HG03521 (cell line): Measurements from ENCODE around the gene DYNAP.

Source experiments
- ATAC-seq: cut with Tn5 transposase; IDR thresholded peaks from one replicate; pipeline ENCODE4 v1.9.1; 2021; ENCODE audit warnings: mild to moderate bottlenecking, moderate library complexity; ENCODE audit not compliant: unreplicated experiment

DYNAP gene, protein sequence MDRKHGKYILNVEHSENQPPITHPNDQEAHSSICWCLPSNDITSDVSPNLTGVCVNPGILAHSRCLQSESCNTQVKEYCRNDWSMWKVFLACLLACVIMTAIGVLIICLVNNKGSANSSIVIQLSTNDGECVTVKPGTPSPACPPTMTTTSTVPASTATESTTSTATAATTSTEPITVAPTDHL

DNA sequence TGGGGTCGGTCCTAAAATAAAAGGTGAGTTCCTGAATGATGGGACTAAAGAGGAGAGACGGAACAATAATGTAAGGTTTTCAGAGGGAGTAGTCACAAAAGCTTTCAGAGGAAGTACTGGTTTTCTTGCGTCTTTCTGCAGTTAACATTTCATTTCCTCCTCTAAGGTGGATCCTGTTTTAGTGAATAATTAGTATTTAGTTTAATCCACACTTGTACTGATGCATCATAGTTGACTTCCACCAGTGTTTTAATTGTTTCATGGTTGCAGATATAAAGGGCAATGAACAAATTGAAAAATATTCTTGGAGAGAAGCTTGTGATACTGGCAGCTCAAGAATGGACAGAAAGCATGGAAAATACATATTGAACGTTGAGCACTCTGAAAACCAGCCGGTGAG, at the start of gene DYNAP:
DYNAP (plus strand) TSS at position 301 of the 400 bp plus-strand sequence; CDS start at position 339, 38 bp downstream.
- ATAC-seq = no peak

DNA sequence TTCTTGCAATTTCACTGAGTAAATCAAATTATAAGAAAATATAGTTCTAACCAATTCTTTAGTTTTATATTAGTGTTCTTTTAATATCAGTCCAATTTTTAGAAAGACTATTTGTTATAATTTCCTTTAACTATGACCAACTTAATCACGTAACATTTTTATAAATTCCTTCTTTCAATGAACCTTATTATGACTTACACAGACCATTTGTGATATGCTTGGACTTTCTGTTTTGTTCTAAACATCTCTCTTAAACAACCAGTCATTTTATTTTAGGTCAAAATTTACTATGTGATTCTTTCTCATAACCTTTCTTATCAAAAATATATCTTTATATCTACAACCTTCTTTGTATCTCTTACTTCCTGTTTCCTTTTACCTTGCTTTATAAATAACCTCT, 39.5 kb upstream of the DYNAP start:
- ATAC-seq = no peak

DNA sequence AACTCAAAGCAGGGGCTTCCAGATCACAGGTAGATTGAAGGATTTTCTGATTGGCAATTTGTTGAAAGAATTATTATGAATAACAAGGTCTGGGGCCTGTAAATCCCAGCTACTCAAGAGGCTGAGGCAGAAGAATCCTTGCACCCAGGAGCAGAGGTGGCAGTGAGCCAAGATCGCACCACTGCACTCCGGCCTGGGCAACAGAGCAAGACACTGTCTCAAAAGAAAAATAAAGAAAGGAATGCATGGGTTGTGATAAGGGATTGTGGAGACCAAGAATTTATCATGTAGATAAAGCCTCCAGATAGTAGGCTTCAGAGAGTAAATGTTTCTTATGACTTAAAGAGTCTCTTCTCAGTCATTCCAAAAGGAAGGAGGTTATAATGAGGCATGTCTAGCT, 35.8 kb upstream of the DYNAP start:
- ATAC-seq = no peak

DNA sequence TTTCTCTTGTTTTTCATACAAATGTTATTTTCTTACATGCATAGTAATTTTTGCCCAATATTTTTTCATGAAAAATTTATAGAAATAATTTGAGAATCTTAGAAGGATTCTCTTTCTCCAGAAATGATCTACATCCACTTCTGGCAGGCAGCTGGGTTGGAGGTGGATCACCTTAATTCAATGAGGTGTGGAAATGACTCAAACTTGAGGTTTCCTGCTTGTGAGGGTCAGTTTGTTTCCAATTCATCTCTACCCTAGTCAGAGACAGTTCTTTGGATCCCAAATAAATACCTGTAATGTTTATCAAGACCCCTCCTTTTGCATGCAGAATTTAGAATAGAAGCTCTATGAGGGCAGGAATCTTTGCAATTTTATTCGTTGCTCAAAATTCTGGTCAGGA, 35.0 kb upstream of the DYNAP start:
- ATAC-seq = no peak

DNA sequence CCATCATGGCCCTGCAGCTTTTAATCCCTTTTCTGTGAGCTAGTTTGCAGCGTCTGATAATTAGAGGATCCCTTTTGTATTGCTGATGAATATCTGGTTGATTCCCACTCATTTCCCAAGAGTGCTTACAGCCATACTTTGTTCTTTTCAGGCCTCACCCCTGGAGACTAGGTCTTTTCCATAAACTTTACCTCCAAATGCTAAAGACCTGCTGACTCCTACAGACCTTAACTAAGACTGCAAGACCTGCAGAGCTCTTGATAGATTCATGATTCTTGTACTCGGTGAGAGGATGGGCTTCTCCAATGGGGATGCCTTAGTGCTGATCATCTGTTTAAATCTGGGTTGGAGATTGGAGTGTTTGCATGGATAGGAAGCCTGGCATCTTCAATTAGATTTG, 33.1 kb upstream of the DYNAP start:
- ATAC-seq = no peak

DNA sequence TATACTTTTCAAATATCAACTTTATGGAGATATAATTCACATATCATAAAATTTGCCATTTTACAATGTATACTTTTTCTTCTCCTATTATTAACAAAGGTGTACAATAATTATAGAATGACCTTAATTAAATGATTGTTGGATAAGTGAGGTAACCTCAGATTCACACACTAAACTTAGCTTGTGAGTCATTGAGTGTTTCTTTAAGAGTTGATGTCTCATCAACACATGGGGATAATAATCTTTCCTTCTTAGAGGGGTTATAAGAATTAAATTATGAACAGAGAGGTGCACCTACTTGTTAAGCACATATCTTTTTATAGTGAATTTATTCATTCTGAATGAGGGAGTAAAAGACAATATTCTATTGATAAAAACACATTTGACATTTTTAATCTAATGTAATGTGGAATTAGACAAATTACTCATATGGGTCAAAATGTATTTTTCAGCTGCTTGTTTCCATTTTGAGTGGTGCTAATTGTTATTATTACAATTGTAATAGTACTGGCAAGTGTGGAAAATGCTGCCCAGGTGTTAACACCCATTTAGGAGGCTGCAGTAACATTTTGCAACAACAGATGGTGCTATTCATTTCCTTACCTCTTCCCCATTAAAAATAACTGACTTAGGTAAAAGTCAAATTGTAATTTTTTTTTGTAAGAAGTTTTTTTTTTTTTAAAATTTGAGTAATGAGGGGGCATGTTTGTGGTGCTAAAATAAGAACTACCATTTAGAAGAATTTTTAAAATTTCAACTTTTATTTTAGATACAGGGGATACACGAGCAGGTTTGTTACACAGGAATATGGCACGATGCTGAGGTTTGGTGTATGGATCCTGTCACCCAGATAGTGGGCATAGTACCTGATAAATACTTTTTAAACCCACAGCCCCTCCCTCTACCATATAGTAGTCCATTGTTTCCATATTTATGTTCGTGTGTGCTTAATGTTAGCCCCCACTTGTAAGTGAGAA, 32.1 kb upstream of the DYNAP start:
- ATAC-seq = no peak

DNA sequence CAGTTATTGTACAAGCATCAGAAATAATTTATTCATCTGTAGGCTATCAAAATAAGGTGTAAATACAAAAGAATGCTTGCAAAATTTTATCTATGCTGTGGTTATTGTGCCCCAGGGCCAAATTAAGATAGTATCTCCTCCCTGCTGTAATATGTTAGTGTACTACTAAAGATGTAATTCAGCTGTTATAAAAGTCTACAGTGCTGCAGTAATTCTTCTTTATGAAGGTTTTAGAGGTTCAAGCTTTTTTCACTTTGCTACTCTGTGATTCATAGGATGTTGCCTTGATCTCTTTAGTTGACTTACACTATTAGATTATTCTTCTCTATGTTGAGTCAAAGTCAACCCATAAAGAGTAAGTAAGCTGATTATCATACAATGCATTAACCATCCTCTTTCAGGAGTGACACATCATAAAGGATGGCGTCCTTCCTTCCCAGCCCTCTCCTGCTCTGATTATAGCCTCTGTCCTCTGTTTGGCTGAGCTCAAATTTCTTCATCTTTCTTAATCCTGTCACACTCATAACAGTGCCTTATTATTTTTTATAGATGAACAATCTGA, 29.3 kb upstream of the DYNAP start:
- no peak for ATAC-seq

DNA sequence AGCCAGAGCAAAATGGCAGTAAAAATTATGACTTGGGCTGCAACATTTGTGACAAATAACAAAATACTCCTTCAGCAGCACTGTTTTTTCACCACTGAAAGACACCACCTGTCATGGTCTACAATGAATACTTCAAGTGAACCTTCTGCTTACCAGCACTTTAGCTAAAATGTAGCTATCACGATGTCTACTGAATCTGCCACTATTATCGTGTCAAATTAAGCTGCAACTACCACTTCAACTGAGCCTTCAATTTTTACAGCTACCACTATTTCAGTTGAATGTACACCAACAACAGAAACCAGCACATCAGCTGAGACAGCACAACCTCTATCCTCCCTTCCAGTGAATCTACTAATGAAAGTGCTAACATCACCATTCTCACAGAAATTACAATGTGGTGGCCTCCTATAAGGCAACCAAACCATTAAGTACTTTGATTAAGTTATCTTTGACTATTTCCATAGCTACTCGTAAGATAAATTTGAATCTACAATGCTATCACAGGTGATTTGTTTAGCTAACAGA, 10.8 kb upstream of the DYNAP start:
- ATAC-seq = no peak

DNA sequence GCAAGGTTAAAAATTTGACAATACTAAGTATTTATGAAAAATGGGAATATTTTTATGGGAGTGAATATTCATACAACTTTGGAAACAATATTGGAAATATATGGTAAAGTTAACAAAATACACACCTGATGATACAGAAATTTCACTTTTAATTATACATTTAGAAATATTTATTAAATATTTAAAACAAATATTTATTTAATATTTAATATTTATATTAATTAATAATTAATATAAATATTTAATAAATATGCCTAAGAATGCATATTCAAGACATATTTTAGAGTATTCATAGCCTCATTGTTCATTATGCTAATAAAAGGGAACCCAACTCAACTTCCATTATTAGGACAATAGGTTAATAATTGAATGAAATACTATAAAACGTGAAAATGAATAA, 7.0 kb upstream of the DYNAP start:
- ATAC-seq = no peak

DNA sequence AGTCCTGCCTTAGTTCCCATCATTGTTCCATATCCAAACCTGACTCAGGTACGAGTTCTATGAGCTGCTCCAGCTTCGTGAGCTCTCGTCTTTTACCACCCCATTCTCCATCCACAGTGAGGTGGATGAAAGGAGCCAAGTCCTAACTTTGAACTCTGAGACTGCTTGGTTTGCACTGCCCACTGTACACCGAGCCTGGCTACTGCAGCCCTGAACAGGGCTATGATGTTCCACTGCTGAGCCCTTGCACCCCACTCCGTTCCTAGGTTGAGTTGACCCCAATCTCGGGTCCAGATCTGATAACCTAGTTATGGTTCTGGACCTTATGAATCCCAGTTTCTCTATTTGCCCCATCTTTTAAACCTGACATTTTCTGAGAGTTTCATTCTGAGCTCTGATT, 5.3 kb upstream of the DYNAP start:
- no peak for ATAC-seq

DNA sequence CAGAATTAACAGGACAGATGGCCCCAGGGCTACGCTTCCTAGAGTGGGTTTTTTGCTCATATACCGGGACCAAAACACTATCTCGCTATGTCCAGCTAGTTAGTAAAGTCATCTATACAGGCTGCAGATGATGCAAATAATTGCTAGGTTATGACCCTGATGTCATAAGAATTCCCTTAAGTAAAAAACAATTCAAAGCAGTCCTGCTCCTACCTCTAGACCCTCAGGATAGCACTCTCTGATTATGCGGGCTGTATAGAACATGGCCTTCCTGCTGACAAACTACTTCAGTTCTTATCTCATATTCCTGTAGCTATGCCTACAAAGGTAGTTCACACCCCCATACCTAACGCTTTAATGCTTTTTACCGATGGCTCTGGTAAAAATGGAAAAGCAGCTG, 13.2 kb downstream of the DYNAP start:
- no peak for ATAC-seq

DNA sequence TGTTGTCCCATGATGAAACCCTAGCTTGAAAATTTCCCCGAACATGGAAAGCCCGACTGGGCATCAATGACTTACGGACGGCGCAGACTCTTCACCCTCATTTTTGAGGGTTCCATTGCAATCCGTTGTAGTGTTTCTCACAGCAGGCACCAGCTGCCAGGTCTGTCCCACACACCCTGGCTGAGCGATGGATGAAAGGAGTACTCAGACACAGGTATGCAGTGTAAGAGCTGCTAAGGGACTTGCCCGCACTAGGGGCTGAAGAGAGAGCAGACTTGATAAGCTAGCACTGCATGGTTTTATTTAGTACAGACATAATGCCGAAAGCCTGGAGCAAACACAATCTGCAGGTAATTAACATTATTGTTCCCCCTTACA, 15.8 kb downstream of the DYNAP start:
- ATAC-seq = no peak

DNA sequence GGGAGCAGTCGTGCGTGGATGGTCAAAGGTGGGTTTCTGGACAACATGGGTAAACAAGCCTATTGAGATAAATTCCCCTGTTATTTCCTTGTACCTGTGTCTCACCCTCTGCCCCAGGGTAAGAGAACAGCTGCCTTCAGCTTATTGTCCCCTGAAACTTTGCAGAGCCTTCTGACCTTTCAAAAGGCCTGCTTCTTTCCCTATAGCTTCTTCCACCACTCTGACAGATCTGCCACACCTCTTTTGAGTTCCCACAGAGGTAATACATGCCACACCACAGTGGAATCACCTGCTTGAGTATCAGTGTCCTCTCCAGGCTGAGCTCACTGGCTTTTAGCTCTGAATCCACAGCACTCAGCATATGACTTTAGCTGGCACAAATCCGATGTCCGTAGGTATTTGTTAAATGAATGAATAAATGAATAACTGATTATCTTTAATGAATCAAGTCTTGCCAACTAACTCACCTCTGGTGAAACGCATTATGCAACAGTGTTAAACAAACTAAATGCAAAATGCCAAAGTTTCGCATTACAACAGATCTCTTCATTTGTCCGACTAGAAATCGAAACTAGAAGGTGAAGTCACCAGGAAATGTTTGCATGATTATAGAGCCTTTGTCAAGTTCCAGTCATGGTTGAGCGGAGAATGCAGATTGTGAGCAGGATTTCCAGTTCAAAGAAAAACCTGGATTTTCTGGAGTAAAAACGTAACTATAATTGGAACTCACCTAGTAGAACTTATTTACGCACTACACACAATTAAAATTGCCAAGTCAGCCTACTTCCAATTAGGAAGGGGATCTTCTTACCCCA, 16.4 kb downstream of the DYNAP start:
- no peak for ATAC-seq

DNA sequence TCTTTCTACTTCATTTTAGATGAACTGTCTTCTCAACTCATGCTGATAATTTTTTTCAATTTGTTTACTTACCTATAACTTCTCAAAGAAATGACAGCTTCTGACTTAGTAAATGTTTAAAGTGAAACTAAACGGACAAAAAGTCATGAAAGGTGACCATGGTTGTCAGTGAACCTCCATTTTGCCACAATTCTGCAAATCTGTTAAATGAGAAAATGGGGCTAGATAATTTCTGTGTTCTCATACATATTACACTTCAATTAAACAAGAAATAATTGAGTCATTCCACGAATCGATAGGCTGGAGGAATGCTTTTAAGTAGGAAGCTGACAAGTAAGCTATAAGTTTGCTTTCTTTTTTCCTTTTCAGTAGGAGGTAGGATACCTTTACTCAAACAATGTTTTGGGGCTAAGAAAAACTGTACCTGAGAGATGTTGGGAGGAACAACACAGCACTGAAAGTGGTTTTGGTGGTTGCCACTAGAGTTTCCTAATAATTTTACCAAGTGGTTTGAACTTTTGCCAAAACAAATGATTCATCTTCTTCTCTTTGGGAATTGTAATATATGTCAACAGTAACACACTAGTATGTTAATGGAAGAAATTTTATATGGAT, 17.1 kb downstream of the DYNAP start:
- no peak for ATAC-seq

DNA sequence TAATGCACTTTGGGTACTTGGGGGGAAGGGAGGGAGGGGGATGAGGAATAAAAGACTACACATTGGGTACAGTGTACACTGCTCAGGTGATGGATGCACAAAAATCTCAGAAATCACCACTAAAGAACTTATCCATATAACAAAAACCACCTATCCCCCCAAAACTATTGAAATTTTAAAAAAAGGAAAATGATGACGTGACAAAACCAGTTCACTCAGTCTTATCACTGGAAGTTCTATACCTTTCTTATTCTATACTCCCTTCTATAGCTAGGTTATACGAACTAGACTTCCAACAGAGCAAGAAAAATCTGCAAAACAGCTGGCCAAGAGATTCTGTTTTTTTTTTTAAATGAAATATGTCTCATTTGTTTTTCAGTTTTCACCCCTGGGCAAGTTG, 20.8 kb downstream of the DYNAP start:
- no peak for ATAC-seq

DNA sequence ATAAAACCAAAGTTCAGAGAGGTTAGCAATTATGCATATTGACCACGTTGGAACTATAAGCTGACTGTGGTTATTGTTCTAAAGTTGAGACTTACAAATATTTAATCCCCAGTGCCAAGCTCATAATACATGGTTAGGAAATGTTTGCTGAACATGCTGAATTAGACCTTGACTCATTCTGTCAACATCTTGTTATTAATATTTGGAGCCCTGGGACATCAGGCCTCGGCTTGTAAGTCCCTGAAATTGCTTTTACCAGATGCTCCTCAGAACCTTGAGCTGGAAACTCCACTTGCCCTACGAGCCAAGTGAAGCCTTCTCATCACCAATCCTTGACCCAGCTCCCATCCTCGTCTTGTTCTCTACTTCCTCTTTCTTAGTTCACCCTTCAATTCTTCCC, 21.2 kb downstream of the DYNAP start:
- ATAC-seq = no peak

DNA sequence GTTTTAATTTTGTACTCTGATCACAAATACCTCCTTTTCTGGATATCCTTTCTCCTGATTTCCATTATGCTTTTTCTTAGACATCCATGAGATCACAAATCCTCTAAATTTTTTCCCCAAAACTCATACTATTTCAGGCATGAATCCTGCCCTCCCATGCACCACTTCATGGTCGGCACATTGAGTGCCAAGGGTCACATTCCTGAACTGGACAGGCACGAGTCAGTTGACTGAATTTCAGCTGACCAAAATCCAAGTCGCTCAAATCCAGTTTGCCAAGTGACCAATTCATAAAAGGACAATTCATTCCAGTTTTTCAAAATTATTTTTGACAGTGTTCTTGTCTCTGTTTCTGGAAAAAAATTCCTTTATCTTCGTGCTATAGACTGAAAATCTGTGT, 22.1 kb downstream of the DYNAP start:
- no peak for ATAC-seq

DNA sequence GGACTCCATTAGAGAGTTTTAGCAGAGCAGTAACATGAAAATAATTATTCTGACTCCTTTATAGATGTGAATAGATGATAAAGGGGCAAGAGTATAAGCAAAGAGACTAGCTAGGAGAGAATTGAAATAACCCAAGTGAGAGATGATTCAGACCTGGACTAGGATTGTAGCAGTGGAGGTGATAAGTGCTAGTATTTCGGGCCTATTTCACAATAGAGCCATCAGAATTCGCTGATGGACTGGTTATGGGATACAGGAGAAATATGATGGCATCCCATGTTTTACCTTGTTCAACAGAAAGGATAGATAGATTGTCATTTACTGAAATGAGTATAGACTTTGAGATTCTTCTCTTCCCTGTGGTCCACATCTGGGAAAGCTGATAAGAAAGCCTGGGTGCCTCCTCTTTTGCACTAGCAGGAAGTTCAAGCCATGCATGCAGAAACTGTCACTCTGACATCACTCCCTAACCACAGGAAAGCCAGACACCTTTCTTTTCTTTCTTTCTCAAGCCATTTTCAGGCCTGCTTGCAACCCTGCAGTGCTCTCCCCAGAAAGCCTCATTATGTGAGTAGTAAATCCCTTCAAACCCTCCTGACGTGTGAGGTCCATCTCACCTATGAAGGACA, 25.3 kb downstream of the DYNAP start:
- ATAC-seq = peak; percentile 63

DNA sequence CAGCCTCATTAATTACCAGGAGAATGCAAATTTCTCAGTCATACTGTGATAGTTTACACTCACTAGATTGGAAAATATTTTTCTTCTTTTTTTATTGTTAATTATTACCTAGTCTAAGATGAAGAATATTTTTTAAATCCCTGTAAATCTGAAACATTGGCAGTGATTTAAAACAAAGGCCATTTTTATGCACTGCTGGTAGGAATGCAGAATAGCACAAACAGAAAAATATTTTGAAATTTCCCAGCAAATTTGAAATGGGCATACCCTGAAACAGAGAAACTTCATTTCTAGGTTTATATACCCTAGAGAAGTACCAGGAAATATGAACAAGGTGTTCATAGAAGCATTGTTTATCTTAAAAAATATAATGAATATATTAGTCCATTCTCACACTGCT, 31.0 kb downstream of the DYNAP start:
- no peak for ATAC-seq

DNA sequence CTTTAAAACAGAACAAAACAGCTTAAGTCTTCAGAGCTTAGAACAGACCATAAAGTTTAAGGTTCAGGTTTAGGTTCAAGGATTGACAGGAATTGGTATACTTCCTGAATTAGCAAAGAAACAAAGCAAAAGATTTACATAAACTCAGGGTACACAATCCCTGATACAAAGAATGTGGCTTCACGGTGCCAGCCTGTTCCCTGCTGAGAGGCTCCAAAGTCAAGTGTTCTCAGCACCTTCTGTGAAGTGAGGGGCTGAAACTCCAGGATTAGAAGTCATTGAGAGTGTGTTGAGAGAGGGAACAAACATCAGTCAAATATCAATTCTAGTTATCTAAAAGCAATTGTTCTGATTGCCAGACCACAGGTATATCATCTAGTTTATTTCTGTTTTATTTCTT, 35.7 kb downstream of the DYNAP start:
- no peak for ATAC-seq
